Heart right ventricle (tissue), 16 donors: Measurements from ENCODE around the gene PPIP5K1. TPM values are rescaled to one million over a fixed set of nuclear protein-coding genes. Genes with fewer than 3 reads are reported as not detected.

ENCODE experiments used
- ATAC-seq, 8 donors: fragments of 200-7000 bp; cut with Tn5 transposase; one replicate each; pipeline ENCODE4 v1.9.1; 2020; ENCODE audit warnings: mild to moderate bottlenecking in 8 of 8, moderate library complexity in 8 of 8, moderate number of reproducible peaks in 1 of 8
- DNase-seq, 2 donors: peaks; one replicate each; pipeline ENCODE4 v3.0.0-alpha.2; 2020
- H3K27ac ChIP-seq, 10 donors: fragments of 200-600 bp; sonication (generic) in 2 of 10; one replicate each; pipeline versions ENCODE4 v1.5.0 to v1.8.0; 2020 to 2022; ENCODE audit warnings: mild to moderate bottlenecking in 3 of 10
- H3K27me3 ChIP-seq, 7 donors: fragments of 200-600 bp; one replicate each; pipeline ENCODE4 v1.8.0; 2021 to 2022; ENCODE audit warnings: mild to moderate bottlenecking in 2 of 7
- H3K36me3 ChIP-seq, 9 donors: fragments of 200-600 bp; sonication (generic) in 1 of 9; one replicate each; pipeline versions ENCODE4 v1.5.0 to v1.8.0; 2020 to 2022; ENCODE audit warnings: mild to moderate bottlenecking in 2 of 9
- H3K4me1 ChIP-seq, 9 donors: fragments of 200-600 bp; sonication (generic) in 1 of 9; one replicate each; pipeline versions ENCODE4 v1.5.0 to v1.8.0; 2020 to 2022; ENCODE audit warnings: mild to moderate bottlenecking in 4 of 9
- H3K4me3 ChIP-seq, 10 donors: fragments of 200-600 bp; sonication (generic) in 2 of 10; one replicate each; pipeline versions ENCODE4 v1.5.0 to v1.8.0; 2020 to 2022; ENCODE audit warnings: mild to moderate bottlenecking in 7 of 10, moderate library complexity in 2 of 10
- H3K9me3 ChIP-seq, 11 donors: fragments of 200-600 bp in 10 of 11; sonication (generic) in 2 of 11; one replicate each; pipeline versions ENCODE4 v1.5.0 to v1.8.0; 2013 to 2022; ENCODE audit warnings: mild to moderate bottlenecking in 2 of 11, control low read depth in 1 of 11, moderate library complexity in 1 of 11
- CTCF ChIP-seq, 9 donors: fragments of 200-600 bp; sonication (generic) in 2 of 9; IDR thresholded peaks; one replicate each; pipeline versions ENCODE4 v1.5.0 to v1.8.0; 2021 to 2022; ENCODE audit warnings: antibody characterized with exemption in 9 of 9, mild to moderate bottlenecking in 5 of 9, moderate library complexity in 1 of 9
- WGBS, 2 donors: extraction: QIAGEN DNeasy Blood & Tissue Kit; methylation state at CpG; one replicate each; pipeline ENCODE4 v1.1.7; 2013; ENCODE audit warnings: inconsistent platforms in 1 of 2; 5-methylcytosine and 5-hydroxymethylcytosine counted together
- intact Hi-C, 10 donors: fragments of 100-400 bp; cut with DNase I; formaldehyde crosslinking; loops; one replicate each; pipeline versions ENCODE4 v1.11.1 to v1.14.2; 2022
- polyA plus RNA-seq, 2 donors: library from polyadenylated mRNA; stranded (reverse); fragments of 200-250 nt; gene quantifications; one replicate each; pipeline ENCODE4 v1.2.3, GENCODE V29; 2013
- total RNA-seq, 10 donors: library from RNA; stranded (reverse); fragmentation: NEBNext Ultra II Directional in 3 of 10; extraction: Animal tissue kit (Norgen Biotek cat#: 25700) in 3 of 10; gene quantifications; one replicate each; pipeline versions ENCODE4 v1.2.1 to v1.2.4, GENCODE V29; 2021 to 2023
- donor health status: Arrhythmogenic right ventricular cardiomyopathy.
- donor health status: ischemic (EF 13 %, LVEDD 7.1; RV severe dilation, severe dysfunction).
- donor health status: healthy with polysubstance abuse.
- donor health status: DM: no; HTN: yes; CAD: no.
- donor health status: DM: no; HTN: no; CAD: no.
- donor health status: ischemic (EF 25% LVEDD 6.9; RV normal size, moderate dysfunction).
- donor health status: ischemic (EF 25% LVEDD 5.7; RV mildly dilated, moderate dysfunction).
- donor health status: healthy.
- donor health status: DM: yes; HTN: yes; CAD: no.
- donor health status: Ischemic cardiomyopathy.
- donor health status: ischemic (EF 35%, LVEDD 5.7; RV mildly dilated, moderate dysfunction).
- donor health status: nonischemic (EF 11% LVEDD 7.7; RV severe dilation, severe dysfunction).
- donor health status: DM: yes; HTN: yes; CAD: no.
- donor health status: PGD.
- donor health status: ischemic (EF 29% LVEDD 5.4; RV normal size, mild dysfunction).
- donor health status: nonischemic (EF 23%, LVEDD 6.1; RV moderate dilation, normal function).

Gene PPIP5K1
- total and polyA plus RNA-seq, 12 donors = 3.2 to 33.9 (median 16.2) TPM

DNA sequence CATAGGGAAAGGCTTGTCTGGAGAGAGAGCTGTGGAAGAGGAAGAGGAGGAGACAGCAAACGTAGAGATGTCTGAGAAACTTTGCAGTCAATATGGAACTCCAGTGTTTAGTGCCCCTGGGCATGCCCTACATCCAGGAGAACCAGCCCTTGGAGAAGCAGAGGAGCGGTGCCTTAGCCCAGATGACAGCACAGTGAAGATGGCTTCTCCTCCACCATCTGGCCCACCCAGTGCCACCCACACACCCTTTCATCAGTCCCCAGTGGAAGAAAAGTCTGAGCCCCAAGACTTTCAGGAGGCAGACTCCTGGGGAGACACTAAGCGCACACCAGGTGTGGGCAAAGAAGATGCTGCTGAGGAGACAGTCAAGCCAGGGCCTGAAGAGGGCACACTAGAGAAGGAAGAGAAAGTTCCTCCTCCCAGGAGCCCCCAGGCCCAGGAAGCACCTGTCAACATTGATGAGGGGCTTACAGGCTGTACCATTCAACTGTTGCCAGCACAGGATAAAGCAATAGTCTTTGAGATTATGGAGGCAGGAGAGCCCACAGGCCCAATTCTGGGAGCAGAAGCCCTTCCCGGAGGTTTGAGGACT, 65.7 kb downstream of the PPIP5K1 start:
- no peak for ATAC-seq
- Histone ChIP-seq H3K27ac (no peak overlapping the region), H3K27me3 (peaks cover 0 to under 1% (median 0%) of the 10 kb centered on the region in 7 donors), H3K9me3 (no peaks in the 10 kb centered on the region), H3K36me3 (peaks cover 0 to 80% (median 47%) of the 10 kb centered on the region in 9 donors), H3K4me1 (peaks cover 0 to 1% (median 0%) of the 10 kb centered on the region in 9 donors), H3K4me3 (no peak overlapping the region)
- no peak for TF ChIP-seq CTCF (IDR thresholded peaks at IDR 0.05)
- 90 to 91% methylated on average over 4 of the region's 4 CpGs for WGBS, 2 donors
- intact Hi-C loops = no loop called here
- no peak for DNase-seq

GRCh38 chr15:43523646-43524045, 66.4 kb downstream of the PPIP5K1 start:
- intact Hi-C loops = no loop called here

GRCh38 chr15:43522247-43522646, 67.8 kb downstream of the PPIP5K1 start:
- H3K36me3 ChIP-seq = peaks cover 0 to 70% (median 47%) of the 10 kb centered on the region in 9 donors
- ATAC-seq (no peak), DNase-seq (no peak)
- intact Hi-C loops = no loop called here
- peaks cover 0 to 18% (median 6%) of the 10 kb centered on the region in 9 donors for H3K4me1 ChIP-seq
- no peak overlapping the region for H3K27ac ChIP-seq
- peaks cover 0 to 19% (median 0%) of the 10 kb centered on the region in 7 donors for H3K27me3 ChIP-seq
- H3K4me3 ChIP-seq = no peak overlapping the region
- TF ChIP-seq CTCF (IDR thresholded peaks at IDR 0.05) = no peak
- H3K9me3 ChIP-seq = no peaks in the 10 kb centered on the region
- WGBS, 2 donors = 86 to 92% methylated on average over 9 of the region's 9 CpGs

More at GRCh38 chr15:43523646-43524045, 66.4 kb downstream of the PPIP5K1 start:
- H3K4me3 ChIP-seq = no peak overlapping the region
- H3K27ac ChIP-seq = no peak overlapping the region
- no peak for TF ChIP-seq CTCF (IDR thresholded peaks at IDR 0.05)
- peaks cover 0 to 5% (median 0%) of the 10 kb centered on the region in 7 donors for H3K27me3 ChIP-seq
- ATAC-seq (no peak), DNase-seq (no peak)
- no peaks in the 10 kb centered on the region for H3K9me3 ChIP-seq
- peaks cover 0 to 9% (median 5%) of the 10 kb centered on the region in 9 donors for H3K4me1 ChIP-seq
- H3K36me3 ChIP-seq = peaks cover 0 to 80% (median 47%) of the 10 kb centered on the region in 9 donors
- 91 to 93% methylated on average over 7 of the region's 7 CpGs for WGBS, 2 donors

- Histone ChIP-seq H3K36me3 (peaks cover 0 to 61% (median 47%) of the 10 kb centered on the region in 9 donors), H3K9me3 (no peaks in the 10 kb centered on the region), H3K4me1 (peaks cover 3 to 26% (median 13%) of the 10 kb centered on the region in 9 donors), H3K4me3 (no peak overlapping the region), H3K27me3 (peaks cover 0 to 28% (median 0%) of the 10 kb centered on the region in 7 donors), H3K27ac (no peak overlapping the region)
- TF ChIP-seq CTCF (IDR thresholded peaks at IDR 0.05) = no peak
- ATAC-seq (no peak), DNase-seq (no peak)
- WGBS, 2 donors = 94 to 95% methylated on average over 11 of the region's 11 CpGs
- intact Hi-C loops = no loop called here
These were observed 68.6 kb downstream of the PPIP5K1 start for GRCh38 chr15:43521419-43521818.
